Small intestine (tissue), 7 donors: ENCODE results near the gene IGF1R. TPM values are rescaled to one million over a fixed set of nuclear protein-coding genes. Genes with fewer than 3 reads are reported as not detected.

Experiments used
- DNase-seq, 2 donors: peaks; one replicate each; pipeline versions ENCODE4 v3.0.0 to v3.0.0-alpha.2; 2013
- FAIRE-seq: peaks from 2 replicates; lab custom pipeline; 2012; peaks lifted over from hg19 to GRCh38; lab: Jason Lieb, UNC
- H3K27ac ChIP-seq, 3 donors: one replicate each; pipeline ENCODE4 v1.5.1; 2013; ENCODE audit warnings: low read length in 2 of 3, mild to moderate bottlenecking in 2 of 3, control low read depth in 1 of 3, inconsistent platforms in 1 of 3, low read depth in 1 of 3, moderate library complexity in 1 of 3
- H3K27me3 ChIP-seq, 3 donors: one replicate each; pipeline ENCODE4 v1.6.1; 2013; ENCODE audit warnings: low read length in 3 of 3, inconsistent platforms in 1 of 3; ENCODE audit not compliant: control insufficient read depth in 3 of 3, insufficient read depth in 3 of 3
- H3K36me3 ChIP-seq, 3 donors: one replicate each; pipeline ENCODE4 v1.6.1; 2013; ENCODE audit warnings: low read length in 3 of 3, inconsistent platforms in 1 of 3, low read depth in 1 of 3, mild to moderate bottlenecking in 1 of 3, moderate library complexity in 1 of 3; ENCODE audit not compliant: control insufficient read depth in 3 of 3, insufficient read depth in 2 of 3
- H3K4me1 ChIP-seq, 3 donors: one replicate each; pipeline ENCODE4 v1.6.1; 2013; ENCODE audit warnings: low read length in 2 of 3, inconsistent platforms in 1 of 3, low read depth in 1 of 3, mild to moderate bottlenecking in 1 of 3, moderate library complexity in 1 of 3; ENCODE audit not compliant: control insufficient read depth in 3 of 3, insufficient read depth in 2 of 3
- H3K4me3 ChIP-seq, 3 donors: one replicate each; pipeline ENCODE4 v1.5.1; 2013; ENCODE audit warnings: low read length in 3 of 3, control low read depth in 1 of 3, inconsistent platforms in 1 of 3, low read depth in 1 of 3, mild to moderate bottlenecking in 1 of 3, moderate library complexity in 1 of 3
- H3K9me3 ChIP-seq, 2 donors: one replicate each; pipeline ENCODE4 v1.6.1; 2013; ENCODE audit warnings: low read depth in 1 of 2, low read length in 1 of 2; ENCODE audit not compliant: control insufficient read depth in 2 of 2, insufficient read depth in 1 of 2
- WGBS, 3 donors: extraction: QIAGEN DNeasy Blood & Tissue Kit; methylation state at CpG; one replicate each; pipeline ENCODE4 v1.1.7; 2013; 5-methylcytosine and 5-hydroxymethylcytosine counted together
- polyA plus RNA-seq, 4 donors: library from polyadenylated mRNA; stranded (reverse) in 3 of 4; unstranded in 1 of 4; fragments of 200-250 nt in 3 of 4; fragments of 120-200 nt in 1 of 4; gene quantifications; one replicate each; pipeline versions ENCODE4 v1.2.1 to v1.2.3, GENCODE V29; 2013
- donor health status: healthy with polysubstance abuse.
- donor health status: control.
- donor health status: control.
- donor health status: Bipolar disorder and iron deficiency.
- donor health status: healthy.

Gene IGF1R
- polyA plus RNA-seq, 4 donors = 0.54 to 27.9 (median 3.8) TPM

- Histone ChIP-seq H3K27ac (peak overlapping the region in 1 of 3 donors; percentile 12), H3K36me3 (peaks cover 0 to 2% (median 0%) of the 10 kb centered on the region in 3 donors), H3K4me3 (no peak overlapping the region), H3K27me3 (no peaks in the 10 kb centered on the region), H3K9me3 (no peaks in the 10 kb centered on the region), H3K4me1 (peaks cover 0 to 21% (median 8%) of the 10 kb centered on the region in 3 donors)
- FAIRE-seq = no peak
- DNase-seq = no peak
- WGBS, 3 donors = 82 to 86% (median 85%) methylated on average over 5 of the region's 5 CpGs
Observed at GRCh38 chr15:98719137-98719740, 70.9 kb downstream of the IGF1R start.

- Histone ChIP-seq H3K4me1 (peaks cover 0 to 27% (median 10%) of the 10 kb centered on the region in 3 donors), H3K4me3 (no peak overlapping the region), H3K27ac (no peak overlapping the region), H3K36me3 (no peaks in the 10 kb centered on the region), H3K27me3 (no peaks in the 10 kb centered on the region), H3K9me3 (no peaks in the 10 kb centered on the region)
- WGBS, 3 donors = 89 to 92% (median 91%) methylated on average over 6 of the region's 6 CpGs
- DNase-seq (no peak), FAIRE-seq (no peak)
Observed at GRCh38 chr15:98720031-98720430, 71.7 kb downstream of the IGF1R start.

- Histone ChIP-seq H3K9me3 (no peaks in the 10 kb centered on the region), H3K27me3 (no peaks in the 10 kb centered on the region), H3K4me3 (no peak overlapping the region), H3K4me1 (peaks cover 0 to 35% (median 10%) of the 10 kb centered on the region in 3 donors), H3K36me3 (no peaks in the 10 kb centered on the region), H3K27ac (no peak overlapping the region)
- DNase-seq (no peak), FAIRE-seq (no peak)
- WGBS, 3 donors = 78 to 89% (median 83%) methylated on average over 11 of the region's 11 CpGs
Observed at GRCh38 chr15:98720577-98721565, 72.5 kb downstream of the IGF1R start.

GRCh38 chr15:98722209-98722608 lies 73.9 kb downstream of the IGF1R start:
- 81 to 85% (median 85%) methylated on average over 8 of the region's 8 CpGs for WGBS, 3 donors

GRCh38 chr15:98722645-98723044 lies 74.3 kb downstream of the IGF1R start:
- DNase-seq (no peak), FAIRE-seq (no peak)
- Histone ChIP-seq H3K4me3 (no peak overlapping the region), H3K27ac (peak overlapping the region in 1 of 3 donors; percentile 95), H3K36me3 (no peaks in the 10 kb centered on the region), H3K4me1 (peaks cover 0 to 49% (median 14%) of the 10 kb centered on the region in 3 donors), H3K27me3 (no peaks in the 10 kb centered on the region), H3K9me3 (no peaks in the 10 kb centered on the region)
- WGBS, 3 donors = 69 to 83% (median 77%) methylated on average over 3 of the region's 3 CpGs

More at GRCh38 chr15:98722209-98722608, 73.9 kb downstream of the IGF1R start:
- no peaks in the 10 kb centered on the region for H3K9me3 ChIP-seq
- H3K4me3 ChIP-seq = no peak overlapping the region
- H3K27ac ChIP-seq = no peak overlapping the region
- DNase-seq (no peak), FAIRE-seq (no peak)
- H3K27me3 ChIP-seq = no peaks in the 10 kb centered on the region
- peaks cover 0 to 45% (median 11%) of the 10 kb centered on the region in 3 donors for H3K4me1 ChIP-seq
- no peaks in the 10 kb centered on the region for H3K36me3 ChIP-seq

GRCh38 chr15:98723195-98723594 lies 74.9 kb downstream of the IGF1R start:
- DNase-seq (no peak), FAIRE-seq (no peak)
- peaks cover 0 to 55% (median 15%) of the 10 kb centered on the region in 3 donors for H3K4me1 ChIP-seq
- peaks cover 0 to 2% (median 0%) of the 10 kb centered on the region in 3 donors for H3K36me3 ChIP-seq
- no peaks in the 10 kb centered on the region for H3K9me3 ChIP-seq
- H3K27me3 ChIP-seq = no peaks in the 10 kb centered on the region
- WGBS, 3 donors = 25 to 52% (median 44%) methylated on average over 3 of the region's 3 CpGs
- no peak overlapping the region for H3K4me3 ChIP-seq
- H3K27ac ChIP-seq = peak overlapping the region in 1 of 3 donors; percentile 95

GRCh38 chr15:98724048-98724447 lies 75.7 kb downstream of the IGF1R start:
- H3K27ac ChIP-seq = peak overlapping the region; percentile 60 to 95 (median 61)
- FAIRE-seq = no peak
- 21 to 58% (median 43%) methylated on average over 1 of the region's 1 CpG for WGBS, 3 donors
- peak; percentile 76 to 79 for DNase-seq
- H3K4me3 ChIP-seq = peak overlapping the region in 1 of 3 donors; percentile 13
- H3K4me1 ChIP-seq = peaks cover 0 to 63% (median 17%) of the 10 kb centered on the region in 3 donors
- no peaks in the 10 kb centered on the region for H3K9me3 ChIP-seq
- peaks cover 0 to 6% (median 0%) of the 10 kb centered on the region in 3 donors for H3K36me3 ChIP-seq
- H3K27me3 ChIP-seq = no peaks in the 10 kb centered on the region

- no peaks in the 10 kb centered on the region for H3K9me3 ChIP-seq
- FAIRE-seq (no peak), DNase-seq (peak; percentile 59 to 79)
- H3K27me3 ChIP-seq = no peaks in the 10 kb centered on the region
- peak overlapping the region in 1 of 3 donors; percentile 13 for H3K4me3 ChIP-seq
- H3K27ac ChIP-seq = peak overlapping the region; percentile 60 to 95 (median 61)
- 25 to 71% (median 39%) methylated on average over 9 of the region's 9 CpGs for WGBS, 3 donors
- peaks cover 0 to 6% (median 0%) of the 10 kb centered on the region in 3 donors for H3K36me3 ChIP-seq
- peaks cover under 1 to 67% (median 17%) of the 10 kb centered on the region in 3 donors for H3K4me1 ChIP-seq
Observed at GRCh38 chr15:98724494-98724893, 76.2 kb downstream of the IGF1R start.
